KMS-11 (cell line): ENCODE results near the gene PAQR6.

ENCODE experiments used
- H2AFZ ChIP-seq: fragments of 200-600 bp; sonication (generic); 2 replicates; pipeline ENCODE4 v1.6.1; 2016; ENCODE audit warnings: antibody characterized with exemption, mixed run types, low read depth
- H3K27ac ChIP-seq: fragments of 200-600 bp; sonication (generic); 2 replicates; pipeline ENCODE4 v1.6.1; 2016; ENCODE audit warnings: mild to moderate bottlenecking, mixed run types
- H3K27me3 ChIP-seq: fragments of 200-600 bp; sonication (generic); 2 replicates; pipeline ENCODE4 v1.6.1; 2017; ENCODE audit warnings: mild to moderate bottlenecking, low read depth, mixed run types, moderate library complexity; ENCODE audit not compliant: insufficient read depth
- H3K36me3 ChIP-seq: fragments of 200-600 bp; sonication (generic); 2 replicates; pipeline ENCODE4 v1.6.1; 2017; ENCODE audit warnings: mild to moderate bottlenecking, mixed run types; ENCODE audit not compliant: insufficient read depth
- H3K4me1 ChIP-seq: fragments of 200-600 bp; sonication (generic); 2 replicates; pipeline ENCODE4 v1.6.1; 2016; ENCODE audit warnings: mild to moderate bottlenecking, low read depth, mixed run types; ENCODE audit not compliant: poor library complexity, severe bottlenecking
- H3K4me2 ChIP-seq: fragments of 200-600 bp; sonication (generic); 2 replicates; pipeline ENCODE4 v1.7.0; 2016; ENCODE audit warnings: mild to moderate bottlenecking, mixed run types
- H3K4me3 ChIP-seq: fragments of 200-600 bp; sonication (generic); IDR thresholded peaks from 2 replicates; pipeline ENCODE4 v1.6.1; 2017; ENCODE audit warnings: low read depth, low read length, mixed read lengths; ENCODE audit not compliant: insufficient read depth
- H3K79me2 ChIP-seq: fragments of 200-600 bp; sonication (generic); 2 replicates; pipeline ENCODE4 v1.6.1; 2016; ENCODE audit warnings: low read depth, mixed run types; ENCODE audit not compliant: insufficient read depth
- H3K9ac ChIP-seq: fragments of 200-600 bp; sonication (generic); 2 replicates; pipeline ENCODE4 v1.6.1; 2016; ENCODE audit warnings: mild to moderate bottlenecking, mixed run types
- H4K20me1 ChIP-seq: fragments of 200-600 bp; sonication (generic); 2 replicates; pipeline ENCODE4 v1.6.1; 2016; ENCODE audit warnings: mild to moderate bottlenecking, mixed run types; ENCODE audit not compliant: insufficient read depth
- TF ChIP-seq, protein P1 (sequence below): fragments of 200-600 bp; sonication (generic); conservative IDR thresholded peaks from 2 replicates; pipeline ENCODE4 v1.6.1; 2017; ENCODE audit warnings: low read depth, mild to moderate bottlenecking, antibody characterized with exemption, low read length, moderate library complexity, mixed read lengths

PAQR6 gene

DNA sequence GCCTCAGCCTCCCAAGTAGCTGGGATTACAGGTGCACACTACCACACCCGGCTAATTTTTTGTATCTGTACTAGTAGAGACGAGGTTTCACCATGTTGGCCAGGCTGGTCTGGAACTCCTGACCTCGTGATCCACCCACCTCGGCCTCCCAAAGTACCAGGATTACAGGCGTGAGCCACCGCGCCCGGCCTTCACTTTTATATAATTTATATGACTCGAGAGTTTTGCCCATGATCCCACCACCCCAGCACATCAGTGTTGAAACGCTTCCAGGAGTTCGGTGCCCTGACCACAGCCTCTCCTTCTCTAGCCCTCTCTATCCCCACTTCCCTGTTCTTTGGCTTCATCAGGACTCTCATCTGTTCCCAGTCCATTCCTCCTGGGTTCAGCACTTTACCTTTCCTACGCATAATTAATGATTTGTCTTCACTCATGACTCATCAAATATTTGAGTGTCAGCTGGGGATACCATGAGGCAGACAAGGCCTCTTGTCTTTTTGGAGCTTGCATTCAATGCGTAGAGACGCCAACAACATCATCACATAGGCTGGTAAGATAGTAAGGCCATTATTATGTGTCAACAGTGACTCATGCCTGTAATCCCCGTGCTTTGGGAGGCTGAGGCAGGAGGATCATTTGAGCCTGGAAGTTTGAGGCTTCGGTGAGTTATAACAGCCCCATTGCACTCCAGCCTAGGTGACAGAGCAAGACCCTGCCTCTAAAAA lies 33.7 kb downstream of the PAQR6 start:
- Histone ChIP-seq H3K4me3 (peak overlapping the region; percentile 99), H3K27ac (peak overlapping the region; percentile 75; the same call in 1 of the 2 replicates), H3K36me3 (no peaks in the 10 kb centered on the region), H3K79me2 (peaks cover 24% of the 10 kb centered on the region; the same call in 1 of the 2 replicates), H4K20me1 (no peaks in the 10 kb centered on the region), H3K27me3 (no peaks in the 10 kb centered on the region), H2AFZ (no peak overlapping the region), H3K9ac (peak overlapping the region; percentile 84), H3K4me2 (peak overlapping the region; percentile 70), H3K4me1 (peaks cover 34% of the 10 kb centered on the region)
- TF ChIP-seq, protein P1, sequence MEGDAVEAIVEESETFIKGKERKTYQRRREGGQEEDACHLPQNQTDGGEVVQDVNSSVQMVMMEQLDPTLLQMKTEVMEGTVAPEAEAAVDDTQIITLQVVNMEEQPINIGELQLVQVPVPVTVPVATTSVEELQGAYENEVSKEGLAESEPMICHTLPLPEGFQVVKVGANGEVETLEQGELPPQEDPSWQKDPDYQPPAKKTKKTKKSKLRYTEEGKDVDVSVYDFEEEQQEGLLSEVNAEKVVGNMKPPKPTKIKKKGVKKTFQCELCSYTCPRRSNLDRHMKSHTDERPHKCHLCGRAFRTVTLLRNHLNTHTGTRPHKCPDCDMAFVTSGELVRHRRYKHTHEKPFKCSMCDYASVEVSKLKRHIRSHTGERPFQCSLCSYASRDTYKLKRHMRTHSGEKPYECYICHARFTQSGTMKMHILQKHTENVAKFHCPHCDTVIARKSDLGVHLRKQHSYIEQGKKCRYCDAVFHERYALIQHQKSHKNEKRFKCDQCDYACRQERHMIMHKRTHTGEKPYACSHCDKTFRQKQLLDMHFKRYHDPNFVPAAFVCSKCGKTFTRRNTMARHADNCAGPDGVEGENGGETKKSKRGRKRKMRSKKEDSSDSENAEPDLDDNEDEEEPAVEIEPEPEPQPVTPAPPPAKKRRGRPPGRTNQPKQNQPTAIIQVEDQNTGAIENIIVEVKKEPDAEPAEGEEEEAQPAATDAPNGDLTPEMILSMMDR, result no peak

DNA sequence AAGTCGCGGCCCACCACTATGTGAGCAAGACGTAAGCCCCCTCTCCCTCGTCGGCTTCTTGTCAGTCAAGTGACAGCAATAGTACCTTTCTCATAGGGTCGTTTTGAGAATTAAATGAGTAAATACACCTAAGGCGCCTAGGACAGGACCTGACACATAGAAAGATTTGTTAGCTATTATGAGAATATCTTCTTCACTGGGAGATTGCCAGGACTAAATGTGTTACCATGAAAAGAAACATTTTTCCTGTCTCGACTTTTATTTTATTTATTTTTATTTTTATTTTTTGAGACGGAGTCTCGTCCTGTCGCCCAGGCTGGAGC lies 34.3 kb downstream of the PAQR6 start:
- Histone ChIP-seq H3K27me3 (no peaks in the 10 kb centered on the region), H3K4me1 (peaks cover 34% of the 10 kb centered on the region), H3K79me2 (peaks cover 20% of the 10 kb centered on the region; the same call in 1 of the 2 replicates), H2AFZ (peak overlapping the region; percentile 72), H3K36me3 (no peaks in the 10 kb centered on the region), H4K20me1 (no peaks in the 10 kb centered on the region), H3K4me2 (peak overlapping the region; percentile 70), H3K27ac (peak overlapping the region; percentile 75), H3K4me3 (peak overlapping the region; percentile 99), H3K9ac (peak overlapping the region; percentile 84)
- TF ChIP-seq, protein P1, result no peak

DNA sequence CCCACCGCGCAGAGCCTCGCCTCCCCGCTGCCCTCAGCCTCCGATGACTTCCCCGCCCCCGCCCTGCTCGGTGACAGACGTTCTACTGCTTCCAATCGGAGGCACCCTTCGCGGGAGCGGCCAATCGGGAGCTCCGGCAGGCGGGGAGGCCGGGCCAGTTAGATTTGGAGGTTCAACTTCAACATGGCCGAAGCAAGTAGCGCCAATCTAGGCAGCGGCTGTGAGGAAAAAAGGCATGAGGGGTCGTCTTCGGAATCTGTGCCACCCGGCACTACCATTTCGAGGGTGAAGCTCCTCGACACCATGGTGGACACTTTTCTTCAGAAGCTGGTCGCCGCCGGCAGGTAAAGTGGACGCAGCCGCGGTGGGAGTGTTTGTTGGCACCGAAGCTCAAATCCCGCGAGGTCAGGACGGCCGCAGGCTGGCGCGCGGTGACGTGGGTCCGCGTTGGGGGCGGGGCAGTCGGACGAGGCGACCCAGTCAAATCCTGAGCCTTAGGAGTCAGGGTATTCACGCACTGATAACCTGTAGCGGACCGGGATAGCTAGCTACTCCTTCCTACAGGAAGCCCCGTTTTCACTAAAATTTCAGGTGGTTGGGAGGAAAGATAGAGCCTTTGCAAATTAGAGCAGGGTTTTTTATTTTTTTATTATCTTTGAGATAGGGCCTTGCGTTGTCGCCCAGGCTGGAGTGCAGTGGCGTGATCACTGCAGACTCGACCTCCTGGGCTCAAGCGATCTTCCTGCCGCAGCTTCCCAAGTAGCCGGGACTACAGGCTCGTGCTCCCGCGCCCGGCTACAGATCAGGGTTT lies 34.8 kb downstream of the PAQR6 start, which contains the start of gene PMF1:
Gene PMF1 (plus strand): TSS at position 175 of the 811 bp plus-strand sequence. CDS start 9 bp downstream, at position 184.
- H2AFZ ChIP-seq, result peak within 1 kb of the TSS; percentile 72
- H3K9ac ChIP-seq, result peak within 1 kb of the TSS; percentile 84
- peak within 1 kb of the TSS; percentile 70 for H3K4me2 ChIP-seq
- no peaks in the 10 kb centered on the region for H3K27me3 ChIP-seq
- no peaks in the 10 kb centered on the region for H4K20me1 ChIP-seq
- H3K4me1 ChIP-seq, result peaks cover 28% of the 10 kb centered on the region
- no peaks in the 10 kb centered on the region for H3K36me3 ChIP-seq
- TF ChIP-seq, protein P1, result no peak
- peak within 1 kb of the TSS; percentile 75 for H3K27ac ChIP-seq
- peak within 1 kb of the TSS; percentile 99 for H3K4me3 ChIP-seq
- H3K79me2 ChIP-seq, result peaks cover 20% of the 10 kb centered on the region; the same call in 1 of the 2 replicates

DNA sequence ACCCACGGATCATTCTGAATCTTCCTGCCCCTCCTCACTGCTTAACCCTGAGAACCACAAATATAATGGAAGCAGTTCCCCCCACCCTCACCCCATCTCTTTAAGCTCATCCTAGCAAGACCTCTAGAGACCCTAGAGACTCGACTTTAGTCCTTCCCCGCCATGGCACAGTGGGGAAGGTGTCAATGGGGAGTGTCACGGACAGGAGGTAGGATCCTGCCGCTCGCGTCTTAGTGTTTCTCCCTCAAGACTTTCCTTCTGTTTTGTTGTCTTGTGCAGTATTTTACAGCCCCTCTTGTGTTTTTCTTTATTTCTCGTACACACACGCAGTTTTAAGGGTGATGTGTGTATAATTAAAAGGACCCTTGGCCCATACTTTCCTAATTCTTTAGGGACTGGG lies 35.7 kb downstream of the PAQR6 start:
- peaks cover 20% of the 10 kb centered on the region; the same call in 1 of the 2 replicates for H3K79me2 ChIP-seq
- no peaks in the 10 kb centered on the region for H4K20me1 ChIP-seq
- H3K27ac ChIP-seq, result peak overlapping the region; percentile 75
- H3K4me1 ChIP-seq, result peaks cover 19% of the 10 kb centered on the region
- H3K4me3 ChIP-seq, result peak overlapping the region; percentile 99
- TF ChIP-seq, protein P1, result no peak
- H3K27me3 ChIP-seq, result no peaks in the 10 kb centered on the region
- H3K9ac ChIP-seq, result peak overlapping the region; percentile 84; the same call in 1 of the 2 replicates
- peak overlapping the region; percentile 70 for H3K4me2 ChIP-seq
- H2AFZ ChIP-seq, result peak overlapping the region; percentile 72
- no peaks in the 10 kb centered on the region for H3K36me3 ChIP-seq
